Transverse colon (tissue), 4 donors: ENCODE measurements around the gene PLAGL2. TPM values are rescaled to one million over a fixed set of nuclear protein-coding genes. Genes with fewer than 3 reads are reported as not detected.

Experiments used
- DNase-seq: peaks from one replicate; pipeline ENCODE4 v3.0.0-alpha.2; 2019
- H3K27ac ChIP-seq, 4 donors: fragments of 200-600 bp; sonication (generic); 2 replicates each; pipeline ENCODE4 v1.5.1; 2016 to 2018; ENCODE audit warnings: inconsistent platforms in 4 of 4
- H3K27me3 ChIP-seq: fragments of 200-600 bp; sonication (generic); 2 replicates; pipeline ENCODE4 v1.5.1; 2017; ENCODE audit warnings: inconsistent platforms
- H3K36me3 ChIP-seq, 4 donors: fragments of 200-600 bp; sonication (generic); 2 replicates each; pipeline ENCODE4 v1.5.1; 2017 to 2019; ENCODE audit warnings: inconsistent platforms in 4 of 4
- H3K4me1 ChIP-seq, 4 donors: fragments of 200-600 bp; sonication (generic); 2 replicates each; pipeline ENCODE4 v1.5.1; 2017 to 2020; ENCODE audit warnings: inconsistent platforms in 4 of 4
- H3K4me3 ChIP-seq, 4 donors: fragments of 200-600 bp; sonication (generic); 1 replicate in 1 of 4; 2 replicates in 3 of 4; pipeline versions ENCODE4 v1.5.1 to v1.6.1; 2017 to 2019; ENCODE audit warnings: inconsistent platforms in 4 of 4
- H3K9me3 ChIP-seq, 2 donors: fragments of 200-600 bp; sonication (generic); 2 replicates each; pipeline ENCODE4 v1.5.1; 2017 to 2019; ENCODE audit warnings: inconsistent platforms in 2 of 2
- EP300 ChIP-seq: sonication (generic); formaldehyde crosslinking; IDR thresholded peaks from one replicate; pipeline ENCODE4 v1.6.1; 2017; ENCODE audit warnings: antibody characterized with exemption, low read depth
- POLR2A ChIP-seq: fragments of 450-650 bp; IDR thresholded peaks from one replicate; pipeline ENCODE4 v1.6.1; 2016; ENCODE audit warnings: antibody characterized with exemption, mild to moderate bottlenecking, moderate library complexity
- POLR2AphosphoS5 ChIP-seq, 3 donors: sonication (generic); formaldehyde crosslinking; IDR thresholded peaks; one replicate each; pipeline ENCODE4 v1.6.1; 2016; ENCODE audit warnings: antibody characterized with exemption in 3 of 3
- WGBS, 2 donors: methylation state at CpG; one replicate each; pipeline ENCODE4 v1.1.5; 2018; ENCODE audit warnings: low coverage in 1 of 2; 5-methylcytosine and 5-hydroxymethylcytosine counted together
- in situ Hi-C, 4 donors: fragments of 200-750 bp; cut with MboI; loops; one replicate each; pipeline versions ENCODE4 v1.15.0 to v1.15.1; 2017; ENCODE audit warnings: low sequenced_read_pairs in 3 of 4, low pct_ligation_motif_present in 1 of 4, low pct_unique_long_range_greater_than_20kb in 1 of 4
- intact Hi-C: fragments of 100-400 bp; cut with DNase I; formaldehyde crosslinking; loops from one replicate; pipeline ENCODE4 v1.15.1; 2023; ENCODE audit warnings: low total_unique reads
- total RNA-seq, 4 donors: library from RNA; depleted of rRNA; stranded (reverse); fragments of >200 nt; gene quantifications; one replicate each; pipeline ENCODE4 v1.1.0, GENCODE V29; 2016
- TF ChIP-seq, protein P1 (sequence below), 5 experiments: fragments of 200-600 bp in 3 of 5; fragments of 450-650 bp in 2 of 5; sonication (generic) in 3 of 5; IDR thresholded peaks; 1 replicate in 2 of 5; 2 replicates in 3 of 5; pipeline ENCODE4 v1.5.1; 2016 to 2017; ENCODE audit warnings: antibody characterized with exemption in 5 of 5, inconsistent platforms in 3 of 5, mild to moderate bottlenecking in 2 of 5, moderate library complexity in 1 of 5

Gene PLAGL2
- total RNA-seq, 4 donors from 2014 or later = 6.6 to 24.9 (median 11.8) TPM

DNA sequence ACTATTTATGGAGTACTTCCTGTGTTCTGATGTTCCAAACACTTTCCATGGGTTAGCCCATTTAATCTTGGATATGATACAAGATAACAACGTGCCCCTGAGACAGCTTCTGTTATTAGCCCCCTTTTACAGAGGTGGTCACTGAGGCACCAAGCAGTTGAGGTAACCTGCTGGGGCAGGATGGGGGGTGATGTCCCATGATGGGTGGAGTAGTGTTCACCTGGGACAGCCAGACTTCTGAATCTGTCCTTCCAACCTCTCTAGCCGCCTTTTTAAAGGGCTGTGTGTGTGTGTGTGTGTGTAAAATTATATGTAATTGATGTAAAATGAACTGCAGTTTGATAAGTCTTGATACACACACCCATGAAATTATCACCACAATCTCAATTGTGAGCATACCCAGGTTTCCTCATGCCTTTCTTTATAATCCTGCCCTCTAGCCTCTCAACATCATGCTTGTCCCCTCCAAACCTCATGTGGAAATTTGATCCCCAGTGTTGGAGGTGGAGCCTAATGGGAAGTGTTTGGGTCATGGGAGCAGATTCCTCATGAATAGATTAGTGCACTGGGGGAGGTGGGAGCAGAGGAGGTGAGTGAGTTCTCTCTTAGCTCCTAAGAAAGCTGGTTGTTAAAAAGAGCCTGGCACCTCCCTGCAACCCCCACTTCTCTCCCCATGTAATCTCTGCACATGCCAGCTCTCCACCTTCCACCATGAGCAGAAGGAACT lies 39.2 kb downstream of the PLAGL2 start:
- TF ChIP-seq POLR2AphosphoS5 (IDR thresholded peaks at IDR 0.05) (no peak), EP300 (no peak), POLR2A (no peak)
- TF ChIP-seq, protein P1, sequence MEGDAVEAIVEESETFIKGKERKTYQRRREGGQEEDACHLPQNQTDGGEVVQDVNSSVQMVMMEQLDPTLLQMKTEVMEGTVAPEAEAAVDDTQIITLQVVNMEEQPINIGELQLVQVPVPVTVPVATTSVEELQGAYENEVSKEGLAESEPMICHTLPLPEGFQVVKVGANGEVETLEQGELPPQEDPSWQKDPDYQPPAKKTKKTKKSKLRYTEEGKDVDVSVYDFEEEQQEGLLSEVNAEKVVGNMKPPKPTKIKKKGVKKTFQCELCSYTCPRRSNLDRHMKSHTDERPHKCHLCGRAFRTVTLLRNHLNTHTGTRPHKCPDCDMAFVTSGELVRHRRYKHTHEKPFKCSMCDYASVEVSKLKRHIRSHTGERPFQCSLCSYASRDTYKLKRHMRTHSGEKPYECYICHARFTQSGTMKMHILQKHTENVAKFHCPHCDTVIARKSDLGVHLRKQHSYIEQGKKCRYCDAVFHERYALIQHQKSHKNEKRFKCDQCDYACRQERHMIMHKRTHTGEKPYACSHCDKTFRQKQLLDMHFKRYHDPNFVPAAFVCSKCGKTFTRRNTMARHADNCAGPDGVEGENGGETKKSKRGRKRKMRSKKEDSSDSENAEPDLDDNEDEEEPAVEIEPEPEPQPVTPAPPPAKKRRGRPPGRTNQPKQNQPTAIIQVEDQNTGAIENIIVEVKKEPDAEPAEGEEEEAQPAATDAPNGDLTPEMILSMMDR (IDR thresholded peaks at IDR 0.05) = no peak
- no peak overlapping the region for H3K4me3 ChIP-seq
- no peaks in the 10 kb centered on the region for H3K9me3 ChIP-seq
- intact Hi-C loops (no loop called here), in situ Hi-C loops (no loop called here)
- WGBS, 2 donors = 56 to 80% methylated on average over 2 of the region's 2 CpGs
- no peak for DNase-seq
- H3K4me1 ChIP-seq = no peaks in the 10 kb centered on the region
- no peak overlapping the region for H3K27ac ChIP-seq
- no peaks in the 10 kb centered on the region for H3K27me3 ChIP-seq
- peaks cover 0 to 19% (median 7%) of the 10 kb centered on the region in 4 donors for H3K36me3 ChIP-seq

DNA sequence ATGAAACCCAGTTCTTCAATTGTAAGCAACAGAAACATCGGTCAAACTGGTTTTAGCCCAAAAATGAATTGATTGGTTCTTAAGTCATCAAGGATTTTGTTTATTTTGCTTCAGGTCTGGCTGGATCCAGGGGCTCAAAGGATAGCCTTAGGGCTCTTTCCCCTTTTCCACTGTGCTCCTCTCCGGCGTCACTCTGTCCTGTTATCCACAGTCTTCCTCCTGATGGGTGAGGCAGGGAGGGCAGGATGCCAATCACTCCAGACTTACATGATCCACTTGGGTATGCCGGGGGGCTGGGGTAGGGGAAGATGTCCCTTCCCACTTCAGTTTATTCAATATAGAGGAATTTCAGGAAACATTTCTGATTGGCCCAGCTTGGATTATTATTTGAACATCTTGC lies 40.0 kb downstream of the PLAGL2 start:
- Histone ChIP-seq H3K27ac (no peak overlapping the region), H3K4me3 (no peak overlapping the region), H3K36me3 (peaks cover 0 to 22% (median 8%) of the 10 kb centered on the region in 4 donors), H3K27me3 (no peaks in the 10 kb centered on the region), H3K9me3 (no peaks in the 10 kb centered on the region), H3K4me1 (no peaks in the 10 kb centered on the region)
- TF ChIP-seq, protein P1 (IDR thresholded peaks at IDR 0.05) = no peak
- no peak for TF ChIP-seq POLR2AphosphoS5 (IDR thresholded peaks at IDR 0.05)
- no peak for TF ChIP-seq POLR2A
- TF ChIP-seq EP300 = no peak
- DNase-seq = no peak
- WGBS, 2 donors = 95% methylated on average over 4 of the region's 4 CpGs; no CpG with 5 or more reads in 1 of the 2 donors
- in situ Hi-C loops (no loop called here), intact Hi-C loops (no loop called here)

DNA sequence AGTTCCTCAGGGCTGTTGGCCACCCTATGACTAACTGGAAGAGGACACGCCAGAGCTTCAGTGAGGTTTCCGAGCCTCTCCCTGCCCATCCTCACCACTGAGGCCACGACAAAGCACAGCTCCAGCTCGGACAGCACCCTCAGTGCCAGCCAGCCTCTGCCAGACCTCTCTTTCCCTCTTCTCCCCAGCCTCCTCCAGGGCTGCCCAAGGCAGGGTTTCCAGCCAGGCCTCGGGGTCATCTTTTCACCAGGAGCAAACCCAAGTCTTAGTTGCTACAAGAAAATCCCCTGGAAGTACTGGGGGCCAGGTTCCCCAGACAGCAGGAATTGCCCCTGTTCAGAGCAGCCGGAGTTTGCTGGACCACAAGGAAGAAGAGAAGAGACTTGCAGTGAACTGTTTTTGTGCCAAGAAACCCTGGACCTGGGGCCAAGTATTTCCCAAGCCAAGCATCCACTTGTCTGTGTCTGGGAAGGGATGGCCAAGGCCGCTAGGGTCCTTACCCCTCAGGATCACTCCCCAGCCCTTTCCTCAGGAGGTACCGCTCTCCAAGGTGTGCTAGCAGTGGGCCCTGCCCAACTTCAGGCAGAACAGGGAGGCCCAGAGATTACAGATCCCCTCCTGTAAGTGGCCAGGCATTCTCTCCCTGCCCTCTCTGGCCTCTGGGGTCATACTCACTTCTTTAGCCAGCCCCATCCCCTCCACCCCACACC lies 41.6 kb downstream of the PLAGL2 start:
- peaks cover 0 to 38% (median 16%) of the 10 kb centered on the region in 4 donors for H3K36me3 ChIP-seq

More for the DNA sequence above, 41.6 kb downstream of the PLAGL2 start:
- 79 to 88% methylated on average over 2 to 8 of the region's 8 CpGs for WGBS, 2 donors
- TF ChIP-seq, protein P1 (IDR thresholded peaks at IDR 0.05) = no peak
- TF ChIP-seq POLR2A (no peak), POLR2AphosphoS5 (IDR thresholded peaks at IDR 0.05) (no peak), EP300 (no peak)
- in situ Hi-C loops = no loop called here
- H3K4me1 ChIP-seq = no peaks in the 10 kb centered on the region
- no peak overlapping the region for H3K27ac ChIP-seq
- intact Hi-C loops = no loop called here
- DNase-seq = no peak
- H3K27me3 ChIP-seq = no peaks in the 10 kb centered on the region
- no peaks in the 10 kb centered on the region for H3K9me3 ChIP-seq
- H3K4me3 ChIP-seq = no peak overlapping the region
